GM23338 (cell line): ENCODE measurements around the gene SURF4. TPM values are rescaled to one million over a fixed set of nuclear protein-coding genes. Genes with fewer than 3 reads are reported as not detected.

Source experiments
- ATAC-seq: fragments of 200-7000 bp; cut with Tn5 transposase; 3 replicates; pipeline ENCODE4 v1.9.1; 2020
- DNase-seq: peaks from one replicate; pipeline ENCODE4 v3.0.0-alpha.2; 2015; ENCODE audit warnings: low spot score
- H2AFZ ChIP-seq: fragments of 200-600 bp; sonication (generic); 2 replicates; pipeline ENCODE4 v1.8.0; 2016; ENCODE audit warnings: antibody characterized with exemption, mild to moderate bottlenecking, moderate library complexity
- H3F3A ChIP-seq: fragments of 200-600 bp; sonication (generic); replicated peaks from 2 replicates; pipeline ENCODE4 v1.8.0; 2017; ENCODE audit warnings: antibody characterized with exemption, mixed run types, low read depth
- H3K27ac ChIP-seq: fragments of 200-600 bp; sonication (generic); 2 replicates; pipeline ENCODE4 v1.6.1; 2016; ENCODE audit warnings: low read depth
- H3K27me3 ChIP-seq: fragments of 200-600 bp; sonication (generic); 2 replicates; pipeline ENCODE4 v1.8.0; 2016; ENCODE audit warnings: mild to moderate bottlenecking, mixed run types, moderate library complexity; ENCODE audit not compliant: insufficient read depth
- H3K36me3 ChIP-seq: fragments of 200-600 bp; sonication (generic); 2 replicates; pipeline ENCODE4 v1.8.0; 2016; ENCODE audit warnings: mild to moderate bottlenecking; ENCODE audit not compliant: insufficient read depth
- H3K4me1 ChIP-seq: fragments of 200-600 bp; sonication (generic); 2 replicates; pipeline ENCODE4 v1.8.0; 2016; ENCODE audit warnings: mild to moderate bottlenecking, moderate library complexity; ENCODE audit not compliant: insufficient read depth
- H3K4me2 ChIP-seq: fragments of 200-600 bp; sonication (generic); 2 replicates; pipeline ENCODE4 v1.7.1; 2017; ENCODE audit warnings: mixed run types
- H3K4me3 ChIP-seq: fragments of 200-600 bp; sonication (generic); 2 replicates; pipeline ENCODE4 v1.6.1; 2016; ENCODE audit warnings: mixed run types
- H3K79me2 ChIP-seq: fragments of 200-600 bp; sonication (generic); replicated peaks from 2 replicates; pipeline ENCODE4 v1.8.0; 2017; ENCODE audit warnings: mild to moderate bottlenecking; ENCODE audit not compliant: insufficient read depth
- H3K9me2 ChIP-seq: fragments of 200-600 bp; sonication (generic); 2 replicates; pipeline ENCODE4 v1.8.0; 2017; ENCODE audit not compliant: insufficient read depth
- H4K20me1 ChIP-seq: fragments of 200-600 bp; sonication (generic); replicated peaks from 2 replicates; pipeline ENCODE4 v1.8.0; 2017; ENCODE audit warnings: mild to moderate bottlenecking; ENCODE audit not compliant: insufficient read depth
- H3K27ac Mint-ChIP-seq: 2 replicates; pipeline ENCODE4 v1.8.0; 2020; ENCODE audit warnings: inconsistent platforms, mild to moderate bottlenecking, moderate library complexity, mixed read lengths
- H3K27me3 Mint-ChIP-seq: 3 replicates; pipeline ENCODE4 v1.8.0; 2022; ENCODE audit warnings: low read depth, mild to moderate bottlenecking, moderate library complexity, mixed read lengths, inconsistent platforms; ENCODE audit not compliant: insufficient read depth, poor library complexity
- H3K36me3 Mint-ChIP-seq: 3 replicates; pipeline ENCODE4 v1.8.0; 2021; ENCODE audit warnings: low read depth, mild to moderate bottlenecking, inconsistent platforms, moderate library complexity, mixed read lengths
- H3K4me1 Mint-ChIP-seq: 3 replicates; pipeline ENCODE4 v1.8.0; 2020; ENCODE audit warnings: mild to moderate bottlenecking, inconsistent platforms, mixed read lengths
- H3K4me3 Mint-ChIP-seq: 3 replicates; pipeline ENCODE4 v1.8.0; 2021; ENCODE audit warnings: moderate library complexity, mild to moderate bottlenecking, inconsistent platforms, mixed read lengths
- H3K9me3 Mint-ChIP-seq: 3 replicates; pipeline ENCODE4 v1.8.0; 2020; ENCODE audit warnings: moderate library complexity, mild to moderate bottlenecking, inconsistent platforms, mixed read lengths
- CREB1 ChIP-seq: fragments of 250-450 bp; sonication (Bioruptor Pico); IDR thresholded peaks from 2 replicates; pipeline ENCODE4 v1.5.0; 2020; ENCODE audit warnings: low read depth, mild to moderate bottlenecking, moderate library complexity
- CTCF ChIP-seq, 2 experiments: fragments of 200-600 bp in 1 of 2; sonication (generic) in 1 of 2; conservative IDR thresholded peaks; 2 replicates each; pipeline versions ENCODE4 v1.5.1 to v1.6.1; 2016 to 2017; ENCODE audit warnings: antibody characterized with exemption in 2 of 2, low read depth in 2 of 2, mild to moderate bottlenecking in 2 of 2, moderate library complexity in 1 of 2
- ETS1 ChIP-seq: IDR thresholded peaks from 2 replicates; pipeline ENCODE4 v1.6.1; 2016; ENCODE audit warnings: antibody characterized with exemption
- EZH2 ChIP-seq: fragments of 200-600 bp; sonication (generic); IDR thresholded peaks from one replicate; pipeline ENCODE4 v1.8.0; 2017; ENCODE audit warnings: antibody characterized with exemption, mild to moderate bottlenecking, low read depth; ENCODE audit not compliant: unreplicated experiment
- EZH2phosphoT487 ChIP-seq: fragments of 200-600 bp; sonication (generic); IDR thresholded peaks from one replicate; pipeline ENCODE4 v1.8.1; 2018; ENCODE audit warnings: antibody characterized with exemption; ENCODE audit not compliant: unreplicated experiment
- JUNB ChIP-seq: IDR thresholded peaks from one replicate; pipeline ENCODE4 v1.6.1; 2016; ENCODE audit warnings: antibody characterized with exemption; ENCODE audit not compliant: unreplicated experiment
- NANOG ChIP-seq: IDR thresholded peaks from 2 replicates; pipeline ENCODE4 v1.6.1; 2016; ENCODE audit warnings: antibody characterized with exemption, borderline replicate concordance
- POLR2AphosphoS5 ChIP-seq: IDR thresholded peaks from 2 replicates; pipeline ENCODE4 v1.6.1; 2016; ENCODE audit warnings: antibody characterized with exemption, low read depth
- REST ChIP-seq: IDR thresholded peaks from one replicate; pipeline ENCODE4 v1.6.1; 2018; ENCODE audit warnings: antibody characterized with exemption; ENCODE audit not compliant: unreplicated experiment
- STAT1 ChIP-seq: IDR thresholded peaks from one replicate; pipeline ENCODE4 v1.6.1; 2016; ENCODE audit warnings: antibody characterized with exemption; ENCODE audit not compliant: unreplicated experiment
- ZNF114 ChIP-seq: fragments of 250-450 bp; sonication (Bioruptor Pico); IDR thresholded peaks from 2 replicates; pipeline ENCODE4 v1.5.0; 2020; ENCODE audit warnings: mild to moderate bottlenecking, moderate library complexity
- ZNF331 ChIP-seq: fragments of 250-450 bp; sonication (Bioruptor Pico); IDR thresholded peaks from 2 replicates; pipeline ENCODE4 v1.5.0; 2020; ENCODE audit warnings: low read depth, mild to moderate bottlenecking, moderate library complexity
- ZNF462 ChIP-seq: fragments of 250-450 bp; sonication (Bioruptor Pico); IDR thresholded peaks from 2 replicates; pipeline ENCODE4 v1.5.0; 2020; ENCODE audit warnings: mild to moderate bottlenecking, moderate library complexity
- polyA plus RNA-seq: library from polyadenylated mRNA; unstranded; fragments of >200 nt; fragmentation: Nextera tagmentation; extraction: Ambion mirVana; gene quantifications from 2 replicates; pipeline ENCODE4 v1.2.1, GENCODE V29; 2016
- total RNA-seq: library from RNA; depleted of rRNA; stranded (reverse); fragments of >200 nt; shearing (Covaris generic); gene quantifications from 2 replicates; pipeline ENCODE4 v1.2.3, GENCODE V29; 2014

Gene SURF4
- total and polyA plus RNA-seq, 2 experiments from 2014 or later = 66.3 to 242 TPM

GRCh38 chr9:133340916-133341315 lies 34.9 kb downstream of the SURF4 start (continued):
- no peak for TF ChIP-seq NANOG

GRCh38 chr9:133340256-133340655 lies 35.6 kb downstream of the SURF4 start:
- no peaks in the 10 kb centered on the region for H3K27me3 ChIP-seq
- no peak overlapping the region for H3K4me3 ChIP-seq
- no peak for ATAC-seq
- H3K27ac ChIP-seq = no peak overlapping the region
- no peak overlapping the region for H3K4me2 ChIP-seq
- H2AFZ ChIP-seq = no peak overlapping the region
- H3K36me3 ChIP-seq = peaks cover 21% of the 10 kb centered on the region
- TF ChIP-seq EZH2phosphoT487 (no peak), ZNF114 (CRISPR knock-in tag) (no peak), ZNF462 (CRISPR knock-in tag) (no peak), STAT1 (no peak), REST (no peak), JUNB (no peak), POLR2AphosphoS5 (no peak), EZH2 (no peak), CREB1 (no peak), CTCF (conservative IDR thresholded peaks at IDR 0.05; ENCODE audit: low read depth in 2 of 2) (no peak), ZNF331 (no peak), ETS1 (no peak), NANOG (no peak)
- peaks cover 4% of the 10 kb centered on the region; the same call in 1 of the 3 replicates for H3K9me3 Mint-ChIP-seq
- H3K36me3 Mint-ChIP-seq = peaks cover 69% of the 10 kb centered on the region
- H3K4me1 Mint-ChIP-seq = peaks cover 6% of the 10 kb centered on the region
- no peaks in the 10 kb centered on the region for H3K9me2 ChIP-seq
- peaks cover 12% of the 10 kb centered on the region for H4K20me1 ChIP-seq
- peaks cover 8% of the 10 kb centered on the region for H3K79me2 ChIP-seq
- DNase-seq = no peak
- no peak overlapping the region for H3K4me3 Mint-ChIP-seq
- H3F3A ChIP-seq = peaks cover 33% of the 10 kb centered on the region; the same call in 1 of the 2 replicates
- peaks cover 16% of the 10 kb centered on the region for H3K27me3 Mint-ChIP-seq
- H3K27ac Mint-ChIP-seq = no peak overlapping the region
- H3K4me1 ChIP-seq = no peaks in the 10 kb centered on the region
